HepG2 (cell line): ENCODE measurements around the gene ARID3C. TPM values are rescaled to one million over a fixed set of nuclear protein-coding genes. Genes with fewer than 3 reads are reported as not detected.

Experiments
- HNRNPK ChIP-seq: fragments of 200-400 bp; formaldehyde crosslinking; IDR thresholded peaks from 2 replicates; pipeline ENCODE4 v1.6.1; 2018; ENCODE audit warnings: low read length, low read depth, moderate library complexity, mild to moderate bottlenecking; ENCODE audit not compliant: poor library complexity, severe bottlenecking
- SAFB2 ChIP-seq: sonication (generic); formaldehyde crosslinking; IDR thresholded peaks from 2 replicates; pipeline ENCODE4 v1.5.1; 2020; ENCODE audit warnings: missing genetic modification reagents, low read depth, mild to moderate bottlenecking, borderline replicate concordance
- TCF7 ChIP-seq: sonication (generic); IDR thresholded peaks from 2 replicates; pipeline ENCODE4 v1.6.1; 2016; ENCODE audit warnings: antibody characterized with exemption, low read depth
- WIZ ChIP-seq: sonication (generic); formaldehyde crosslinking; IDR thresholded peaks from 2 replicates; pipeline ENCODE4 v1.5.1; 2020; ENCODE audit warnings: mild to moderate bottlenecking, missing genetic modification reagents
- ZNF205 ChIP-seq: IDR thresholded peaks from 2 replicates; pipeline ENCODE4 v1.6.1; 2018; ENCODE audit warnings: missing biosample characterization, missing genetic modification reagents
- ZNF746 ChIP-seq: sonication (generic); formaldehyde crosslinking; IDR thresholded peaks from 2 replicates; pipeline ENCODE4 v1.8.0; 2022; ENCODE audit warnings: mild to moderate bottlenecking, missing genetic modification reagents
- polyA plus RNA-seq, 8 experiments: library from polyadenylated mRNA; depleted of rRNA in 3 of 8; stranded (reverse) in 7 of 8; unstranded in 1 of 8; fragments of >200 nt; fragmentation: Illumina TruSeq in 4 of 8; extraction: Trizol in 4 of 8; gene quantifications; 2 replicates each; pipeline versions ENCODE4 v1.2.1 to v1.2.3, GENCODE V29; 2011 to 2016; ENCODE audit warnings: low read depth in 4 of 8, missing spikeins in 1 of 8, mixed read lengths in 1 of 8; ENCODE audit not compliant: insufficient read depth in 1 of 8
- total RNA-seq, 5 experiments: library from RNA; depleted of rRNA; stranded (reverse); fragments of >200 nt; fragmentation: Illumina TruSeq; extraction: Trizol; gene quantifications; 2 replicates each; pipeline ENCODE4 v1.2.3, GENCODE V29; 2016; ENCODE audit warnings: low read depth in 1 of 5
- TF ChIP-seq, protein P1 (sequence below): sonication (generic); formaldehyde crosslinking; IDR thresholded peaks from 2 replicates; pipeline ENCODE4 v1.4.0; 2020; ENCODE audit warnings: missing genetic modification reagents, mild to moderate bottlenecking, borderline replicate concordance
- TF ChIP-seq, protein P2 (sequence below): sonication (generic); formaldehyde crosslinking; IDR thresholded peaks from 2 replicates; pipeline ENCODE4 v1.5.0; 2020; ENCODE audit warnings: mild to moderate bottlenecking, missing genetic modification reagents
- TF ChIP-seq, protein P3 (sequence below): sonication (generic); formaldehyde crosslinking; IDR thresholded peaks from 2 replicates; pipeline ENCODE4 v1.8.0; 2022; ENCODE audit warnings: mild to moderate bottlenecking, missing genetic modification reagents, moderate library complexity
- TF ChIP-seq, protein P4 (sequence below): sonication (generic); formaldehyde crosslinking; IDR thresholded peaks from 2 replicates; pipeline ENCODE4 v1.4.0; 2020; ENCODE audit warnings: missing genetic modification reagents, mild to moderate bottlenecking, borderline replicate concordance

ARID3C gene
- total and polyA plus RNA-seq, 2 of the 13 experiments (the other 11 are each of a cell fraction or from before 2014, with no cell fraction given) = not detected

DNA sequence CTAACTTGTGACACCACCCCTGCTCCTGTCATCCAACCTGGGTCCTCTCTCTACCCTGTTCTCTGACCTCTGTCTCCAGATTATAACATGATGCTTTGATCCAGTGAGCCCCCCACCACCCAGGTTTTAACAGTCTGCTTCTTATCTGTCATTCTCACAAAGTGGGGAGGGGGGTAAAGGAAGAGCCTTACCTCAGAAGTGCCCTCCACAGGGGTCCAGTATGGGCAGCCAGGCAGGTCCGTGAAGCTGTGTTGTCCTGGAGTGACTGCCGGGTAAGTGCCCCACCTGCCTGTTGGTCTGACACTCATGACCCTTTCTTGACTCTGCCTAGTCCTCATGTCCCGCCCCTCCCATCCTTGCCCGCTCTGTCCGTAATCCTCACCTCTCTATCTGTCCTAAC lies 26.5 kb upstream of the ARID3C start (continued):
- TF ChIP-seq, protein P1, sequence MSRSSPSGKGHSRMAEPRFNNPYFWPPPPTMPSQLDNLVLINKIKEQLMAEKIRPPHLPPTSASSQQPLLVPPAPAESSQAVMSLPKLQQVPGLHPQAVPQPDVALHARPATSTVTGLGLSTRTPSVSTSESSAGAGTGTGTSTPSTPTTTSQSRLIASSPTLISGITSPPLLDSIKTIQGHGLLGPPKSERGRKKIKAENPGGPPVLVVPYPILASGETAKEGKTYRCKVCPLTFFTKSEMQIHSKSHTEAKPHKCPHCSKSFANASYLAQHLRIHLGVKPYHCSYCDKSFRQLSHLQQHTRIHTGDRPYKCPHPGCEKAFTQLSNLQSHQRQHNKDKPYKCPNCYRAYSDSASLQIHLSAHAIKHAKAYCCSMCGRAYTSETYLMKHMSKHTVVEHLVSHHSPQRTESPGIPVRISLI = no peak
- TF ChIP-seq ZNF746 = no peak
- TF ChIP-seq, protein P2, sequence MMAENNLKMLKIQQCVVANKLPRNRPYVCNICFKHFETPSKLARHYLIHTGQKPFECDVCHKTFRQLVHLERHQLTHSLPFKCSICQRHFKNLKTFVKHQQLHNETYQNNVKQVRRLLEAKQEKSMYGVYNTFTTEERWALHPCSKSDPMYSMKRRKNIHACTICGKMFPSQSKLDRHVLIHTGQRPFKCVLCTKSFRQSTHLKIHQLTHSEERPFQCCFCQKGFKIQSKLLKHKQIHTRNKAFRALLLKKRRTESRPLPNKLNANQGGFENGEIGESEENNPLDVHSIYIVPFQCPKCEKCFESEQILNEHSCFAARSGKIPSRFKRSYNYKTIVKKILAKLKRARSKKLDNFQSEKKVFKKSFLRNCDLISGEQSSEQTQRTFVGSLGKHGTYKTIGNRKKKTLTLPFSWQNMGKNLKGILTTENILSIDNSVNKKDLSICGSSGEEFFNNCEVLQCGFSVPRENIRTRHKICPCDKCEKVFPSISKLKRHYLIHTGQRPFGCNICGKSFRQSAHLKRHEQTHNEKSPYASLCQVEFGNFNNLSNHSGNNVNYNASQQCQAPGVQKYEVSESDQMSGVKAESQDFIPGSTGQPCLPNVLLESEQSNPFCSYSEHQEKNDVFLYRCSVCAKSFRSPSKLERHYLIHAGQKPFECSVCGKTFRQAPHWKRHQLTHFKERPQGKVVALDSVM (CRISPR knock-in tag) = no peak
- TF ChIP-seq HNRNPK = no peak
- TF ChIP-seq TCF7 = no peak
- TF ChIP-seq WIZ (CRISPR knock-in tag) = no peak
- TF ChIP-seq, protein P3, sequence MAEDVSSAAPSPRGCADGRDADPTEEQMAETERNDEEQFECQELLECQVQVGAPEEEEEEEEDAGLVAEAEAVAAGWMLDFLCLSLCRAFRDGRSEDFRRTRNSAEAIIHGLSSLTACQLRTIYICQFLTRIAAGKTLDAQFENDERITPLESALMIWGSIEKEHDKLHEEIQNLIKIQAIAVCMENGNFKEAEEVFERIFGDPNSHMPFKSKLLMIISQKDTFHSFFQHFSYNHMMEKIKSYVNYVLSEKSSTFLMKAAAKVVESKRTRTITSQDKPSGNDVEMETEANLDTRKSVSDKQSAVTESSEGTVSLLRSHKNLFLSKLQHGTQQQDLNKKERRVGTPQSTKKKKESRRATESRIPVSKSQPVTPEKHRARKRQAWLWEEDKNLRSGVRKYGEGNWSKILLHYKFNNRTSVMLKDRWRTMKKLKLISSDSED (CRISPR knock-in tag) = no peak
- TF ChIP-seq, protein P4, sequence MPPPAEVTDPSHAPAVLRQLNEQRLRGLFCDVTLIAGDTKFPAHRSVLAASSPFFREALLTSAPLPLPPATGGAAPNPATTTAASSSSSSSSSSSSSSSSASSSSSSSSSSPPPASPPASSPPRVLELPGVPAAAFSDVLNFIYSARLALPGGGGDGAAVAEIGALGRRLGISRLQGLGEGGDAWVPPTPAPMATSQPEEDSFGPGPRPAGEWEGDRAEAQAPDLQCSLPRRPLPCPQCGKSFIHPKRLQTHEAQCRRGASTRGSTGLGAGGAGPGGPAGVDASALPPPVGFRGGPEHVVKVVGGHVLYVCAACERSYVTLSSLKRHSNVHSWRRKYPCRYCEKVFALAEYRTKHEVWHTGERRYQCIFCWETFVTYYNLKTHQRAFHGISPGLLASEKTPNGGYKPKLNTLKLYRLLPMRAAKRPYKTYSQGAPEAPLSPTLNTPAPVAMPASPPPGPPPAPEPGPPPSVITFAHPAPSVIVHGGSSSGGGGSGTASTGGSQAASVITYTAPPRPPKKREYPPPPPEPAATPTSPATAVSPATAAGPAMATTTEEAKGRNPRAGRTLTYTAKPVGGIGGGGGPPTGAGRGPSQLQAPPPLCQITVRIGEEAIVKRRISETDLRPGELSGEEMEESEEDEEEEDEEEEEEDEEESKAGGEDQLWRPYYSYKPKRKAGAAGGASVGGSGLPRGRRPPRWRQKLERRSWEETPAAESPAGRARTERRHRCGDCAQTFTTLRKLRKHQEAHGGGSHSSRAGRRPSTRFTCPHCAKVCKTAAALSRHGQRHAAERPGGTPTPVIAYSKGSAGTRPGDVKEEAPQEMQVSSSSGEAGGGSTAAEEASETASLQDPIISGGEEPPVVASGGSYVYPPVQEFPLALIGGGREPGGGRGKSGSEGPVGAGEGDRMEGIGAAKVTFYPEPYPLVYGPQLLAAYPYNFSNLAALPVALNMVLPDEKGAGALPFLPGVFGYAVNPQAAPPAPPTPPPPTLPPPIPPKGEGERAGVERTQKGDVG (CRISPR knock-in tag) = no peak
- TF ChIP-seq ZNF205 (CRISPR knock-in tag) = no peak
- TF ChIP-seq SAFB2 = no peak
